HepG2 (cell line): ENCODE data around the gene OR2B2. TPM values are rescaled to one million over a fixed set of nuclear protein-coding genes. Genes with fewer than 3 reads are reported as not detected.

Experiments
- ATF7-NPFF ChIP-seq: sonication (generic); formaldehyde crosslinking; IDR thresholded peaks from 2 replicates; pipeline ENCODE4 v1.8.1; 2023; ENCODE audit warnings: mild to moderate bottlenecking, low read depth, missing genetic modification reagents, moderate library complexity
- BATF2 ChIP-seq: sonication (generic); formaldehyde crosslinking; IDR thresholded peaks from 2 replicates; pipeline ENCODE4 v1.8.0; 2022; ENCODE audit warnings: mild to moderate bottlenecking, missing genetic modification reagents, moderate library complexity
- BRF2 ChIP-seq: sonication (generic); formaldehyde crosslinking; IDR thresholded peaks from 2 replicates; pipeline ENCODE4 v1.8.1; 2022; ENCODE audit warnings: mild to moderate bottlenecking, missing genetic modification reagents
- CAMTA2 ChIP-seq: sonication (generic); formaldehyde crosslinking; IDR thresholded peaks from 2 replicates; pipeline ENCODE4 v1.4.0; 2020; ENCODE audit warnings: mild to moderate bottlenecking, missing genetic modification reagents, borderline replicate concordance
- ERF ChIP-seq: IDR thresholded peaks from 2 replicates; pipeline ENCODE4 v1.6.1; 2018; ENCODE audit warnings: missing biosample characterization, missing genetic modification reagents
- FLYWCH1 ChIP-seq: sonication (generic); formaldehyde crosslinking; IDR thresholded peaks from 2 replicates; pipeline ENCODE4 v1.8.1; 2023; ENCODE audit warnings: mild to moderate bottlenecking, missing genetic modification reagents
- ISX ChIP-seq: sonication (generic); formaldehyde crosslinking; conservative IDR thresholded peaks from 2 replicates; pipeline ENCODE4 v1.5.0; 2020; ENCODE audit warnings: missing genetic modification reagents
- MIXL1 ChIP-seq: IDR thresholded peaks from 2 replicates; pipeline ENCODE4 v1.6.1; 2016
- MYNN ChIP-seq: sonication (generic); formaldehyde crosslinking; IDR thresholded peaks from 2 replicates; pipeline ENCODE4 v1.4.0; 2020; ENCODE audit warnings: mild to moderate bottlenecking, low read depth, missing genetic modification reagents
- NFYB ChIP-seq: sonication (generic); formaldehyde crosslinking; IDR thresholded peaks from 2 replicates; pipeline ENCODE4 v1.4.0; 2020; ENCODE audit warnings: missing genetic modification reagents
- PCBP2 ChIP-seq: fragments of 200-400 bp; formaldehyde crosslinking; optimal IDR thresholded peaks from 2 replicates; pipeline ENCODE3; 2018; ENCODE audit warnings: low read length, low read depth; ENCODE audit not compliant: poor library complexity, severe bottlenecking
- PHF8 ChIP-seq: sonication (generic); formaldehyde crosslinking; IDR thresholded peaks from 2 replicates; pipeline ENCODE4 v1.5.0; 2020; ENCODE audit warnings: missing genetic modification reagents
- RORA ChIP-seq: sonication (generic); formaldehyde crosslinking; IDR thresholded peaks from 2 replicates; pipeline ENCODE4 v1.5.0; 2020; ENCODE audit warnings: mild to moderate bottlenecking, missing genetic modification reagents, moderate library complexity
- SIX1 ChIP-seq: sonication (generic); formaldehyde crosslinking; IDR thresholded peaks from 2 replicates; pipeline ENCODE4 v1.4.0; 2020; ENCODE audit warnings: missing genetic modification reagents, borderline replicate concordance
- SP1 ChIP-seq, 2 experiments: fragments of 450-650 bp in 1 of 2; sonication (generic) in 1 of 2; formaldehyde crosslinking in 1 of 2; IDR thresholded peaks; 2 replicates each; pipeline versions ENCODE4 v1.4.0 to v1.6.1; 2016 to 2020; ENCODE audit warnings: missing genetic modification reagents in 1 of 2
- ZFP91 ChIP-seq: sonication (generic); formaldehyde crosslinking; IDR thresholded peaks from 2 replicates; pipeline ENCODE4 v1.9.0; 2022; ENCODE audit warnings: missing genetic modification reagents, mild to moderate bottlenecking, borderline replicate concordance
- ZKSCAN8 ChIP-seq: IDR thresholded peaks from 2 replicates; pipeline ENCODE4 v1.6.1; 2016; ENCODE audit warnings: borderline replicate concordance, missing genetic modification reagents, missing compliant biosample characterization
- ZMAT5 ChIP-seq: sonication (generic); formaldehyde crosslinking; IDR thresholded peaks from 2 replicates; pipeline ENCODE4 v1.5.0; 2020; ENCODE audit warnings: mild to moderate bottlenecking, low read depth, missing genetic modification reagents, borderline replicate concordance
- ZNF275 ChIP-seq: sonication (generic); formaldehyde crosslinking; IDR thresholded peaks from 2 replicates; pipeline ENCODE4 v1.8.0; 2022; ENCODE audit warnings: missing genetic modification reagents, mild to moderate bottlenecking, inconsistent platforms, borderline replicate concordance
- ZNF510 ChIP-seq: sonication (generic); formaldehyde crosslinking; IDR thresholded peaks from 2 replicates; pipeline ENCODE4 v1.4.0; 2020; ENCODE audit warnings: low read depth, mild to moderate bottlenecking, missing genetic modification reagents
- ZNF577 ChIP-seq: sonication (generic); formaldehyde crosslinking; IDR thresholded peaks from 2 replicates; pipeline ENCODE4 v1.4.0; 2020; ENCODE audit warnings: mild to moderate bottlenecking, low read depth, missing genetic modification reagents, borderline replicate concordance
- ZNF710 ChIP-seq: sonication (generic); formaldehyde crosslinking; IDR thresholded peaks from 2 replicates; pipeline ENCODE4 v1.5.0; 2020; ENCODE audit warnings: mild to moderate bottlenecking, missing genetic modification reagents, borderline replicate concordance
- polyA plus RNA-seq, 8 experiments: library from polyadenylated mRNA; depleted of rRNA in 3 of 8; stranded (reverse) in 7 of 8; unstranded in 1 of 8; fragments of >200 nt; fragmentation: Illumina TruSeq in 4 of 8; extraction: Trizol in 4 of 8; gene quantifications; 2 replicates each; pipeline versions ENCODE4 v1.2.1 to v1.2.3, GENCODE V29; 2011 to 2016; ENCODE audit warnings: low read depth in 4 of 8, missing spikeins in 1 of 8, mixed read lengths in 1 of 8; ENCODE audit not compliant: insufficient read depth in 1 of 8
- total RNA-seq, 5 experiments: library from RNA; depleted of rRNA; stranded (reverse); fragments of >200 nt; fragmentation: Illumina TruSeq; extraction: Trizol; gene quantifications; 2 replicates each; pipeline ENCODE4 v1.2.3, GENCODE V29; 2016; ENCODE audit warnings: low read depth in 1 of 5

Gene OR2B2
- total and polyA plus RNA-seq, 2 of the 13 experiments (the other 11 are each of a cell fraction or from before 2014, with no cell fraction given), result not detected

- TF ChIP-seq ZNF275 (CRISPR knock-in tag) (no peak), ZNF710 (no peak), MIXL1 (CRISPR knock-in tag) (no peak), MYNN (CRISPR knock-in tag) (no peak), FLYWCH1 (CRISPR knock-in tag) (no peak), ERF (CRISPR knock-in tag) (no peak), ISX (CRISPR knock-in tag) (no peak), RORA (no peak), ZFP91 (CRISPR knock-in tag) (no peak), CAMTA2 (CRISPR knock-in tag) (no peak), BATF2 (CRISPR knock-in tag) (no peak), BRF2 (CRISPR knock-in tag) (no peak), NFYB (CRISPR knock-in tag) (peak; percentile 76), ZNF577 (CRISPR knock-in tag) (no peak), PCBP2 (no peak), ZKSCAN8 (CRISPR knock-in tag) (no peak), SIX1 (no peak), ATF7-NPFF (CRISPR knock-in tag) (no peak), ZMAT5 (CRISPR knock-in tag) (no peak), PHF8 (CRISPR knock-in tag) (no peak), SP1 (IDR thresholded peaks at IDR 0.05) (no peak), SP1 (CRISPR knock-in tag; IDR thresholded peaks at IDR 0.05) (no peak), ZNF510 (CRISPR knock-in tag) (no peak)
Measured at GRCh38 chr6:27864906-27865849, 47.0 kb downstream of the OR2B2 start (continued).
